Small intestine (tissue), 7 donors: Measurements from ENCODE around the gene MUCL3. TPM values are rescaled to one million over a fixed set of nuclear protein-coding genes. Genes with fewer than 3 reads are reported as not detected.
"Not testable (repeated sequence)": the region's sequence is repeated elsewhere in the genome, so short reads cannot be mapped to it uniquely, and the experiment has no call there.

ENCODE experiments used
- DNase-seq, 2 donors: peaks; one replicate each; pipeline versions ENCODE4 v3.0.0 to v3.0.0-alpha.2; 2013
- FAIRE-seq: peaks from 2 replicates; lab custom pipeline; 2012; peaks lifted over from hg19 to GRCh38; lab: Jason Lieb, UNC
- H3K27ac ChIP-seq, 3 donors: one replicate each; pipeline ENCODE4 v1.5.1; 2013; ENCODE audit warnings: low read length in 2 of 3, mild to moderate bottlenecking in 2 of 3, control low read depth in 1 of 3, inconsistent platforms in 1 of 3, low read depth in 1 of 3, moderate library complexity in 1 of 3
- H3K27me3 ChIP-seq, 3 donors: one replicate each; pipeline ENCODE4 v1.6.1; 2013; ENCODE audit warnings: low read length in 3 of 3, inconsistent platforms in 1 of 3; ENCODE audit not compliant: control insufficient read depth in 3 of 3, insufficient read depth in 3 of 3
- H3K36me3 ChIP-seq, 3 donors: one replicate each; pipeline ENCODE4 v1.6.1; 2013; ENCODE audit warnings: low read length in 3 of 3, inconsistent platforms in 1 of 3, low read depth in 1 of 3, mild to moderate bottlenecking in 1 of 3, moderate library complexity in 1 of 3; ENCODE audit not compliant: control insufficient read depth in 3 of 3, insufficient read depth in 2 of 3
- H3K4me1 ChIP-seq, 3 donors: one replicate each; pipeline ENCODE4 v1.6.1; 2013; ENCODE audit warnings: low read length in 2 of 3, inconsistent platforms in 1 of 3, low read depth in 1 of 3, mild to moderate bottlenecking in 1 of 3, moderate library complexity in 1 of 3; ENCODE audit not compliant: control insufficient read depth in 3 of 3, insufficient read depth in 2 of 3
- H3K4me3 ChIP-seq, 3 donors: one replicate each; pipeline ENCODE4 v1.5.1; 2013; ENCODE audit warnings: low read length in 3 of 3, control low read depth in 1 of 3, inconsistent platforms in 1 of 3, low read depth in 1 of 3, mild to moderate bottlenecking in 1 of 3, moderate library complexity in 1 of 3
- H3K9me3 ChIP-seq, 2 donors: one replicate each; pipeline ENCODE4 v1.6.1; 2013; ENCODE audit warnings: low read depth in 1 of 2, low read length in 1 of 2; ENCODE audit not compliant: control insufficient read depth in 2 of 2, insufficient read depth in 1 of 2
- WGBS, 3 donors: extraction: QIAGEN DNeasy Blood & Tissue Kit; methylation state at CpG; one replicate each; pipeline ENCODE4 v1.1.7; 2013; 5-methylcytosine and 5-hydroxymethylcytosine counted together
- polyA plus RNA-seq, 4 donors: library from polyadenylated mRNA; stranded (reverse) in 3 of 4; unstranded in 1 of 4; fragments of 200-250 nt in 3 of 4; fragments of 120-200 nt in 1 of 4; gene quantifications; one replicate each; pipeline versions ENCODE4 v1.2.1 to v1.2.3, GENCODE V29; 2013
- donor health status: healthy with polysubstance abuse.
- donor health status: control.
- donor health status: control.
- donor health status: Bipolar disorder and iron deficiency.
- donor health status: healthy.

The MUCL3 gene
- polyA plus RNA-seq, 4 donors: 0.01 to 1.1 (median 0.57) TPM

- no peak overlapping the region for H3K4me3 ChIP-seq
- WGBS, 3 donors: 86 to 97% (median 95%) methylated on average over 13 of the region's 13 CpGs
- FAIRE-seq (no peak), DNase-seq (no peak)
- no peak overlapping the region for H3K27ac ChIP-seq
- no peaks in the 10 kb centered on the region for H3K27me3 ChIP-seq
- H3K9me3 ChIP-seq: no peaks in the 10 kb centered on the region
- H3K36me3 ChIP-seq: peaks cover 13 to 82% (median 29%) of the 10 kb centered on the region in 3 donors
- H3K4me1 ChIP-seq: no peaks in the 10 kb centered on the region
Observed at GRCh38 chr6:30896541-30896940, 44.2 kb upstream of the MUCL3 start.

- Histone ChIP-seq H3K4me1 (no peaks in the 10 kb centered on the region), H3K27ac (no peak overlapping the region), H3K9me3 (no peaks in the 10 kb centered on the region), H3K4me3 (no peak overlapping the region), H3K36me3 (peaks cover 13 to 68% (median 23%) of the 10 kb centered on the region in 3 donors), H3K27me3 (no peaks in the 10 kb centered on the region)
- no peak for FAIRE-seq
- no peak for DNase-seq
- 83 to 90% (median 88%) methylated on average over 16 of the region's 16 CpGs for WGBS, 3 donors
Observed at GRCh38 chr6:30897882-30898281, 42.9 kb upstream of the MUCL3 start.

GRCh38 chr6:30898750-30899360 is 41.9 kb upstream of the MUCL3 start:
- H3K27ac ChIP-seq: no peak overlapping the region
- peaks cover 13 to 59% (median 22%) of the 10 kb centered on the region in 3 donors for H3K36me3 ChIP-seq
- H3K27me3 ChIP-seq: no peaks in the 10 kb centered on the region
- no peak for DNase-seq
- WGBS, 3 donors: 74 to 87% (median 82%) methylated on average over 23 of the region's 23 CpGs
- H3K4me1 ChIP-seq: no peaks in the 10 kb centered on the region
- no peak overlapping the region for H3K4me3 ChIP-seq
- H3K9me3 ChIP-seq: no peaks in the 10 kb centered on the region
- FAIRE-seq: no peak

GRCh38 chr6:30900863-30901417 is 39.8 kb upstream of the MUCL3 start:
- 65 to 80% (median 76%) methylated on average over 1 of the region's 1 CpG for WGBS, 3 donors
- no peaks in the 10 kb centered on the region for H3K9me3 ChIP-seq
- H3K36me3 ChIP-seq: peaks cover 4 to 41% (median 12%) of the 10 kb centered on the region in 3 donors
- H3K4me1 ChIP-seq: no peaks in the 10 kb centered on the region
- no peak for FAIRE-seq
- H3K27me3 ChIP-seq: no peaks in the 10 kb centered on the region
- no peak overlapping the region for H3K4me3 ChIP-seq
- DNase-seq: no peak
- no peak overlapping the region for H3K27ac ChIP-seq

GRCh38 chr6:30901436-30901835 is 39.3 kb upstream of the MUCL3 start:
- no peaks in the 10 kb centered on the region for H3K27me3 ChIP-seq
- FAIRE-seq (no peak), DNase-seq (no peak)
- H3K4me3 ChIP-seq: no peak overlapping the region
- H3K9me3 ChIP-seq: no peaks in the 10 kb centered on the region
- peaks cover 4 to 36% (median 12%) of the 10 kb centered on the region in 3 donors for H3K36me3 ChIP-seq
- no peaks in the 10 kb centered on the region for H3K4me1 ChIP-seq
- H3K27ac ChIP-seq: no peak overlapping the region

- not testable (repeated sequence) for DNase-seq, H3K27me3 ChIP-seq, H3K4me1 ChIP-seq, H3K9me3 ChIP-seq, FAIRE-seq, H3K27ac ChIP-seq, H3K4me3 ChIP-seq
- H3K36me3 ChIP-seq: peaks cover 4 to 30% (median 12%) of the 10 kb centered on the region in 3 donors
- 72 to 82% (median 78%) methylated on average over 9 of the region's 9 CpGs for WGBS, 3 donors
Observed at GRCh38 chr6:30902196-30902595, 38.6 kb upstream of the MUCL3 start.

- H3K27me3 ChIP-seq: no peaks in the 10 kb centered on the region
- H3K4me1 ChIP-seq: no peaks in the 10 kb centered on the region
- no peak overlapping the region for H3K4me3 ChIP-seq
- H3K36me3 ChIP-seq: peaks cover 2 to 25% (median 9%) of the 10 kb centered on the region in 3 donors
- H3K9me3 ChIP-seq: no peaks in the 10 kb centered on the region
- WGBS, 3 donors: 27 to 42% (median 40%) methylated on average over 5 of the region's 5 CpGs
- no peak for FAIRE-seq
- no peak overlapping the region for H3K27ac ChIP-seq
- DNase-seq: peak in 1 of 2 donors; percentile 46
Observed at GRCh38 chr6:30902709-30903108, 38.1 kb upstream of the MUCL3 start.

GRCh38 chr6:30903236-30903635 is 37.5 kb upstream of the MUCL3 start:
- Histone ChIP-seq H3K27me3 (no peaks in the 10 kb centered on the region), H3K36me3 (peaks cover 0 to 19% (median 6%) of the 10 kb centered on the region in 3 donors), H3K4me1 (no peaks in the 10 kb centered on the region), H3K9me3 (no peaks in the 10 kb centered on the region), H3K27ac (no peak overlapping the region), H3K4me3 (no peak overlapping the region)
- no peak for DNase-seq
- FAIRE-seq: no peak
- 83 to 87% (median 87%) methylated on average over 4 of the region's 4 CpGs for WGBS, 3 donors
